ENCODE data around the gene PDGFRB.
"Not testable (repeated sequence)": the region's sequence is repeated elsewhere in the genome, so short reads cannot be mapped to it uniquely, and the experiment has no call there.

Gene PDGFRB

DNA sequence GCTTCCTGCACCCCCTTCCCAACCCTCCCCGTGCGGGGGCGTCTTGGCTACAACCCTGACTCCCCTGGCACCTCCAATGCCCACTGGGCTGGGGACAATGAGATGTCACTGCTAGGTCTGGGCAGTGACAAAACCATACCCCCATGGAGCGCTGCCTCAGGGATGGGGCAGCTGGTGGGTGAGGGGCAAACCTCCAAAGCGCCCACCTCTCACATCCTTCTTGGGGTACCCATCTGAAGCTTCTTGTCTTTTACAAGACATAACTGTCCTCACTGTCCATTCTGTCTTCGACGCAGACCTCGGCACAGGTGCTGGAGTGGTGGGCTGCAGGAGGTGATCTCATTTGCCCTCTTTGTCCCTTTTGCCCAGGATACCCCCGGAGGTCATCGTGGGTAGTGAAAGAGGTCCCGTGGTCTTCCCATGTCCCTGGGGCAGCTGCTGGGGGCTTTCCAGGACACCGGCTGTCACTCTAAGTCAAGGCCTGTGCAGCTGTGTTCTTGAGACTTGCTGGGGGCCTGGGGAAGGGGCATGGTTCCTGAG lies 41.5 kb downstream of the PDGFRB start:
- no peak for DNase-seq (ENCODE audit: low spot score)

DNA sequence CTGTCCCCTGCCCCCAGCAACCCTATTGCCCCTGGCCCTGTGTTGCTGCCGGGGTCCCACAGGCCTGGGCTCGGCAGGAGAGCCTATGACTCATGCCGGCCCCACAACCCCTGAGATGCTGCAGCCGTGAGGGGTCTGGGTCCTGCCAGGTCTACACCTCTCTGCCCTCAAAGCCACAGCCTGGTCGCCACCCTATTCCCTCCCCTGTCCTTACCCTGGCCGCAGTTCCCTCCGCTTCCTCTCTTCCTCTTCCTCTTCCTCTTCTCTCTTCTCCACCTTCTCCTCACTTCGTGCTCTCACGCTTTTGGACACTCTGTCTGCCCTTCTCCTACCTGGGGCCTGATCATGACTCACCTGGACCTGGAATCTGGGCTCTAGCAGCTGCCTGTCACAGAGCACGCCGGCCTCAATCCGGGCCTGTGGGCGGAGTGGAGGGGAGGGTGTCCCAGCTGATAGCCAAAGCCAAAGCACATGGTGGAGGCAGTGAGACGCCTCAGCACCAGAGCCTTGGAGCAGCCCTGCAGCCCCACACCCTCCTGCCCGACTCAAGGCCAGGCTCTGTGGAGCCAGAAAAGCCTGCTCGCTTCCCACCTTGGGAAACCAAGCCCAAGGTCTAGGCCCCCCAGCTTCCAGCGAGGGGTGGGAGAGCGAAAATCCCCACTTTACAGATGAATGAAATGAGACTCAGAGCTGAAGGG lies 42.4 kb downstream of the PDGFRB start:
- DNase-seq (ENCODE audit: low spot score) = no peak

DNA sequence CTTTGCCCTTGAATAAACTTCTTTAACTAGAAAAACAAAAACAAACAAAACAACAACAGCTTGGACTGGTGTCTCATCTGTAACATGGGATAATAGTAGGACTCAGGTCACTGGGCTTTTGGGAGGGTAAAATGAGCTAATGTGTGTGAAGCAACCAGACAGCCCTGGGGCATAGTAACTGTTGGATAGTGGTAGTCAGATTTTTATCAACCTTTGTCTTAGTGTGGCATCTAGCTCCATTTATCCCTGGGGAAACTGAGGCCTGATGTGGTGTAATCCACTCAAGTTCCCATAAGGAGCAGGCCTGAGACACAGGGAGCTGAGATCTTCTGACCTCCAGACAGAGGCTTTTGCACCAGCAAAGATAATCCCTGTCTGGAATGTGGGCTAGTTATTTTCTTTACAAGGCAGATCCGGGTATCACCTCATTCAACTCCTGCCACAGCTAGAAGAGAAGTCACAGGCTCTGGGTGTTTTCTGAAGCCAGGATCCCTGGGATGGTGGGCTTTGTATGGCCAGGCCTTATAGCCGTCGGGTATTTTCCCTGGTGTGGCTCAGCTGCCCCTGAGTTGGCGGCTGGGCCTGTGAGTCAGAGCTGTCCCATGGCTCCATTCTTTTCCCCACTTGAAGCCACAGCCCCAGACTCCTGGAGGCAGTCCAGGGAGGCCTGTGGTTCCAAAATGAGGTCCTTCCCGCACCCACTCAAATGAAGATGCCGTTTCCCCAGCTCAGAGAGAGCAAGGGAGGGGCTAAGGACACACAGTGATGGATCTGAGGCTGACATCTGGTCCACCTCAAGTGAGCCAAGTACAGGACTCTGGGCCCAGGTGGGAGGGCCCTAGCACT lies 43.2 kb downstream of the PDGFRB start:
- no peak for DNase-seq (ENCODE audit: low spot score)

DNA sequence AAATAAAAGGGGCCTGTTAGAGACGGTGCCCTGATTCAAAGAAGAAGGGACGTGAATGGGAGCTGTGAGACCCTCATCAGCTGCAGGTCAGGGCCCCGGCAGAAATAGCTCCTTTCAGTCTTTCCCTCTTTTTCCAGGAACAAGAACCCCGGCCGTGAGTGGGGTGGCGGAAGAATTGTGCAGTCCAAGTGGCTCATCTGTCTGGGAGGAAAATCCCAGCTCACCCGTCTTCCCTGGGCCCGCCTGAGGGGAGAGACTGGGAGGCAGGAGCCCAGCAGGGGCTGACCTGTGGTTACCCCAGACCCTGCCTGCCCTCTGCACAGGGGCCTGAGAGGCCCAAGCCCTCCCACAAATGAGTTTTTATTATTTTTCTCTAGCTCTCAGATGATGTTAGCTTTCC lies 44.5 kb downstream of the PDGFRB start:
- DNase-seq (ENCODE audit: low spot score) = no peak

DNA sequence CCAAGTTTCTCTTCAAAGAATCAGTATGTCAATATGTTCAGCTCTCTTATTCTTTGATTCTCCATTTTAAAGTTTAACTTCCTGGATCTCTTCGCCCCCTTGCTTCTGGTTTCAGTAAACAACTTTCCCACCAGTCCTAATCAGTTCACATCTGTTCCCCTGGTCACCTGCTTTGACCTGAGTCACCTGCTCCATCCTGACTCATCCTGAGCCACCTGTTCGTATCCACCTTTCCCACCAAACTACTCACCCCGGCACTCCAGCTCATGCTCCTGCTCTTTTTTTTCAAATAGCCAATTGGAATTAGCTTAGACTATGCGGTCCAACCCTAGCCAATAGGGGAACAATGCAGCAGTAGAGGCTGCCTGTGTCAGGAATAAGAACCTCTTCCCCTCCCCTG lies 45.7 kb downstream of the PDGFRB start:
- no peak for DNase-seq (ENCODE audit: low spot score)

DNA sequence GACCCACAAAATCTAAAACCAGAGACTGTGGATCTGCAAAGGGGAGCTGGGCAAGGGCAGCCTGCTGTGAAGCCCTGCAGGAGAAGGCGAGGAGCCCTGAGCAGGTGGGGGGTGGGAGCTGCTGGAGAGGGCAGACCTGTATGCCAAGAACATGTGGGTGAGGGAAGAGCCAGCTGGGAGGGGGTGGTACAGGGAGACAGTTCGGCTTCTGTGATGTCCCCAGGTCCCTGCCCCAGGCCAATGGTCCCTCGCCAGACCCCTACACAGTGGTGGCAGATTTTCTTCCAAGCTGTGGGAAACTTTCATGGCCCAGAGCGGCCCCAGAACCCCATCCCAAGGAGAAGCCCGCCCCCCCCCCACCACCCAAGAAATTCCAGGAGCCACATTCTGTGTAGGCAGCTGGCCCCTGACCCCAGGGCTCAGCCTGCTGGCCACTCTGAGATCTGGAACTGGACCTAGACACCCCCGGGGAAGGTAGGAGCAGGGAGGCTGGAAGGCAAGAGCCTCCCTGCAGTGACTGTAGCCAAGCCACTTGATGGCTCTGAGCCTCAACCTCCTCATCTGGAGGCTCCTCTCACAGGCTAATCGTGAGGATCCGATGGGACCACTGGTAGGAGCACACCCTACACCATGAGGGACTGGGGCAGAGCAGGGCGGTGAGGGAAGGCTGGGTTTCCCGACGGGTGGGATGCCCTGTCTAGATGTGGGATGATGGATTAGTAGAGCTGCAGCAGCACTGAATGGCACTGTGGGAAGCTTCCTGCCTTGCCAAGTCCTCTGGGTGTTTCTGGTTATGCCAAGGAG lies 46.7 kb downstream of the PDGFRB start:
- DNase-seq (ENCODE audit: low spot score) = peak; percentile 1

DNA sequence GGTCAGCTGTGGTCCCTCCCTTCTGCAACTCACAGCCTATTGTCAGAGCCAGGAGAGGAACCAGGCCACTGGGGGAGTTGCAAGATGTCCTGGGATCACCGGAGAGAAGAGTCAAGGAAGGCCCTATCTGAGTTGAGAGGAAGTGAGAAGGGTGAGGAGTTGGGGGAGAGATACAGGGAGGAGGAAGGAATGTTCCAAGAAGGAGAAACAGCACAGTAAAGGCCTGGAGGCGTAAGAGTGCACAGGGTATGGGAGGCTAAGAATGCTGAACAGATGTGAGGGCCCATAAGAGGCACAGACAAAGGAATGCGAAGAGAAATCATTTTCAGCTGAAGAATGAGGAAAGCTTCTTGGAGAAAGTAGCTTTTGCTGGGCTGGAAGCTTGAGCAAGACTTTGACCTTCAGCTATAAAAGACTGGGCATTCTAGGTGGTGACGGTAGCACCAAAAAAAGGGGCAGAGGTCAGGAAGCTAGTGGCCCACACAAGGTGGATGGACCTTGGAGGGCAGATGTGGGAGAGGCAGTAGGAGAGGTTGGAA lies 47.7 kb downstream of the PDGFRB start:
- DNase-seq (ENCODE audit: low spot score) = peak; percentile 1

DNA sequence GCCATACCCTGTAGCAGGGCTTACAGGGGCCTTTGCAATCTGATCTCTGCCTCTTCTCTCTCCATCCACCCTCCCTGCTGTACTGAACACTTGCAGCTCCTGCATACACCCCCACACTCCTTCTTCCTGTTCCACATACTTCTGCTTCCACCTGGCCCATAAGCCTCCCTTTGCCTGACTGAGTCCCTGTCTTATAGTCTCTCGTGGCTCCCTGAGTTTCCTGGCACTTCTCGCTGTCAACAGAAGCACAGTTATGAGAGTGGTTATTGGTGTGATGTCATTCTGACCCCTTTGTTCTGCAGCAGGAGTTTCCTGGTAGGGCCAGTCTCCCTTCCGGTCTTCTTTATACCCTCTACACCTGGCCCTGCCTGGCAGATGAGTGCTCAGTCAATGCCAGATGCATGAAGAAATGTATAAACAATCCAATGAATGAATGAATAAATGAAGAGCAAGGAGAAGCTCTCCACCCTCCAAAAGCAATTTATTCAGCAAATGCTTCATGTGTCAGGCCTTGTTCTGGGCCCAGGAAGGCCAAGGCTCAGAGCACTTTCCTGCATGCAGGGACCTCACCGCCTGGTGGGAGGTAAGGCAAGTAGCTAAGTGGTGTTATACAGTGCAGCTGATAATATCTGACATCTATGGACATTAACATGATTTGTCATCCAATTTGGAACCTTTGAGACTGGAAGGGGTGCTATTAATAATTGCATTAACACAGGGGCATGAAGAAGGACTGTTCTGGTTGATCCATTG lies 48.8 kb downstream of the PDGFRB start:
- DNase-seq (ENCODE audit: low spot score) = peak; percentile 2

DNA sequence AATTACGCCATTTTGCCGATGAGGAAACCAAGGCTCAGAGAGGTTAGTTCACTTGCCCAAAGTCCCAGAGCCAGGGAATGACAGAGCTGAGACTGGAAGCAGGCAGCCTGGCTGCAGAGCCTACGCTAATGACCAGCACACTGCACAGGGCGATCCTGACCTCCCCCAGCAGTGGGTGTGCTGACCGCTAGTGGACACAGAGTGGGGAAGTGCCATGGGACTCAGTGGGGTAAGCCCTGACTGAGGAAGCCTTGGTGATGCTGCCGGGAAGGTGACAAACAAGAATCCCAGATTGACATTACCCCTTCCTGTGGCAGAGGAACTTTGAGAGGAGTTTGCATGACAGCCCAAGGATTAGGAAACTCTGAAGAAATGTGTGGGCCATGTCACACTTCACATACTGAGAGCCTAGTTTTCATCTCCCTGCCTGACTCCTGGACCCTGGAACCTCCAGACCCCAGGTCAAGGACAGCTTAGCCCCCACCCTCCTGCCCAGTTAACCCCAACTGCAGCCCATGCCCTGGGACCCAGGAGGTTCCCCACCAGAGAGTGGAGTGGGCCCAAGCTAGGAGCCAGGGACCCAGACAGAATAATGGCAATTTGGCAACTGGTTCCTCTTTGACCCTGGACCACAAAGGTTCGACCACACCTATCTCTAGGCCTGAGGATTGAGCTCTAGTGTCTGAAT lies 49.6 kb downstream of the PDGFRB start:
- peak; percentile 43 for DNase-seq (ENCODE audit: low spot score)

DNA sequence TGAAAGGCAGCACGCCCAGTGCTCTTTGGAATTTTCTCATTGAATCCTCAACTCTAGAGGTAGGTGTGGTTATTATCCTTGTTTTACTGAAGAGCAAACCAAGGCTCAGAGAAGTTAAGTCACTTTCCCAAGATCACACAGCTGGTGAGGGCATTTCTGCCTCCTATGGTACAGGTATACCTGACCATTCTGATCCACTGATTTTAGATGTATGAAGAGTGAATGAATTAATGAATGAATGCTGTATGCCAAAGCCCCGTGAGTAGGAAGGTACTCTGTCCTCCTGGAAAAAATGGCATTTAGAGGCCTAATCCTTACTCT lies 51.1 kb downstream of the PDGFRB start:
- DNase-seq (ENCODE audit: low spot score) = no peak

DNA sequence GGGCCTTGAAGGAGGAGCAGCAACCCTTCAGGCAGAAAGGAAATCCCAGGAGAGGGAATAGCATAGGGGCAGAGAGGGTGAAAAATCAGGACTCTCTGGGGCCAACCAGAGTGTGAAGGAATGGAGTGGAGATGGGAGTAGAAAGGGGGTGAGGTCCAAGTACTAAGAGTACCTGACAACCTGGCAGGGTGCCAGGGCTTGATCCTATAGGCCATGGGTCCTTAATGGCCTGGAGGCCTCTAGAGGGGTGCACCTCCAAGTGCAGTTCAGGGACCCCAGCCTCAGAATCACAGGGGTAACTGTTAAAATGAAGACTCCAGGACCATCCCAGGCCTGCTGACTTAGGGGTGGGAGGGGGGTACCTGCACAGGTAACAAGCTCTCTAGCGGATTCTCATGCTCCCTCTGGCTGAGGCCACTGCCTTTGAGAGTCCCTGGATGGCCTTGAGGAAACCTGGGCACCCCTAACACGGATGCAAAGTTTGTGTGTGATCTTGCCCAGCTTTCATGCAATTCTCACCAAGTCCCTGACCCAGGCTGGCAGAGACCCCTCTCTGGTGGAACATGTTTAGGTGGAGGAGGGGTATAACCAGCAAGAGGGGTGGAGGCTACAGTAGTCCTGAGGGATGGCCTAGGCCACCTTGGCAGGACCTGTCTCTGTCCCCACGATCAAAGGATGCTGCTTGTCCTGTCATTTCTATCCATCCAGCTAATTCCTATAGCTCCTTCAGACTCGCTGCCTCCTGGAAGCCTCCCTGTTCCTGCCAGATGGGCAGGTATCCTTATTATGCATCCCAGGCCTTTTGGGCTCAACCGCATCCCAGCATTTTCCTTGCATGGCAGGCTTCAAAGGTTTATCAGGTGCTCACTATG lies 51.7 kb downstream of the PDGFRB start:
- DNase-seq (ENCODE audit: low spot score) = no peak

DNA sequence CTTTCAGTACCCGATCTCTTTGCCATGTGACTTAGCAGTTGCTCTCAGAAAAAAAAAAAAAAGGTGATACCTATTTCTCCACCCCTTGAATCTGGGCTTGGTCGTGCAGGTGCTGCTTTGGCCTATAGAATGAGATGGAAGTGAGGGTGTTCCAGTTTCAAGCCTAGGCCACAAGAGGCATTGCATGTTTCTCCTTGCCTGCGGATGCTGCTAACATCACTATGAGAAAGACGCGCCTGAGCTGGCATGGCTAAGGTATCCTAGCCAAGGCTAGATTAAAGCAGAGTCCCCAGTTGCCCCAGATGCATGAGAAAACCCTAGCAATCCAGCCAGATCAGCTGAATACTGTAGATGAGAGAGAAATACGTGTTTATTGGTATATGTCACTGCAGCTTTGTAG lies 54.6 kb downstream of the PDGFRB start:
- DNase-seq (ENCODE audit: low spot score) = no peak

DNA sequence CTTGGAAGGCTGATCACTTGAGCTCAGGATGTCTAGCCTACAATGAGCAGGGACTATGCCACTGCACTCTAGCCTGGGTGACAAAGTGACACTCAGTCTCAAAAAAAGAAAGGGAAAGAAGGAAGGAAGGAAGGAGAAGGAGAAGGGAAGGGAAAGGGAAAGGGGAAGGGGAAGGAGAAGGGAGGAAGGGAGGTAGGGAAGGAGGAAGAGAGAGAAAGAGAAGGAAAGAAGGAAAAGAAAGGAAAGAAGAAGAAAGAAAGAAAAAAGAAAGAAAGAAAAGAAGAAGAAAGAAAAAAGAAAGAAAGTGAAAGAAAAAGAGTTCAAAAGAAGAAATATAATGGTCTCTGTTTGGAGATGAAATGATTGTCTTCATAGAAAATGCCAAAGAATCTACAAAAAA lies 58.5 kb downstream of the PDGFRB start:
- DNase-seq (ENCODE audit: low spot score) = no peak

DNA sequence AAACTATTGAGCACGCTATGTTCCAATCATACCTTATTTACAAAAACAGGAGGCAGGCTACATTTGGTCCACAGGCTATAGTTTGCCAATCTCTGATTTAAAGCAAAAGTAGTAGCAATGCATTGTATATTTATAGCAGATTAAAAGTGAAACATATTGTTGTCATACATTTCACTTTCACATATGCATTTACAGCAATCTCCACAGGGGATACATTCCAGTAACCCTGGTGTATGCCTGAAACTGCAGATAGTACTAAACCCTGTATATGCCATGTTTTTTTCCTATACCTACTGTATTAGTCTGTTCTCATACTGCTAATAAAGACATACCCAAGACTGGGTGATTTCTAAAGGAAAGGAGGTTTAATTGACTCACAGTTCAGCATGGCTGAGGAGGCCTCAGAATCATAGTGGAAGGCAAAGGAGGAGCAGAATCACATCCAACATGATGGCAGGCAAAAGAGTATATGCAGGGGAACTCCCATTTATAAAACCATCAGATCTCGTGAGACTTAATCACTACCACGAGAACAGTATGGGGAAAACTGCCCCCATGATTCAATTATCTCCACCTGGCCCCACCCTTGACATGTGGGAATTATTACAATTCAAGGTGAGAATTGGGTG lies 63.4 kb downstream of the PDGFRB start:
- DNase-seq (ENCODE audit: low spot score) = no peak

DNA sequence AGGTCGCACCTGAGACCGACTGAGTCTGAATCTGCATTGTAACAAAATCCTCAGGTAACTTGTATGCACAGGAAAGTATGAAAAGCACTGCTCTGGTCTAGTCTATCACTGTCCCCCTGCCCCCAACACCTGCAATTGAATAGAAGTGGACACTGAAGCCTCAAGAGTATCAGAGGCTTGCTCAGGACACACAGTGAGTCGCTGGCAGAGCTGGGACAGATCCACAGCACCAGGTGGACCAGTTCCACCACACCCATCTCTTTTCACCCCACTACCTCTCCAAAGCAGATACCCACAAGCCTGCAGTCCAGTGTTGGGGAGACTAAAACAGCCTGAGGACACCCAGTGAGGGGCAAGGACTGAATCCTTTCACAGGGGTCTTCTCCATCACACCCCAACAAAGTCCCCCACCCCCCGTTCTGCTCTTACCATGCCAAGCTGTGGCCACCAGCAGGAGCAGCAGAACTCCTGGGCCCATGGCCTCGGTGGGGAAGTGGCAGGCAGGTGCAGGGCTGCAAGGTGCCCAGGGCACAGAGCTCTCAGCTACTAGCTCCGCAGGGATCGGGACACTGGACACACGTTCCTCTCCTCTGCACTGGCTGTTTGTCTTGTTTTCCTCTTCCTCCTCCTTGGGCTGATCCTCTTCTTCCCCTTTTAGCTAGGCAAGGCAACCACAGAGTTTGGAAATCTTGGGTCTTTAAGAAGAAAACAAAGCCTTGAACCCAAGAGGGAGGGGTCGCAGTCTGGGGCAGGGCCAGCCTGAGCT lies 69.5 kb downstream of the PDGFRB start, which contains the start of gene CSF1R:
Gene CSF1R (minus strand): TSS at position 605 of the 766 bp plus-strand sequence. CDS start 127 bp downstream, at position 478.
- peak; percentile 56 for DNase-seq (ENCODE audit: low spot score)

DNA sequence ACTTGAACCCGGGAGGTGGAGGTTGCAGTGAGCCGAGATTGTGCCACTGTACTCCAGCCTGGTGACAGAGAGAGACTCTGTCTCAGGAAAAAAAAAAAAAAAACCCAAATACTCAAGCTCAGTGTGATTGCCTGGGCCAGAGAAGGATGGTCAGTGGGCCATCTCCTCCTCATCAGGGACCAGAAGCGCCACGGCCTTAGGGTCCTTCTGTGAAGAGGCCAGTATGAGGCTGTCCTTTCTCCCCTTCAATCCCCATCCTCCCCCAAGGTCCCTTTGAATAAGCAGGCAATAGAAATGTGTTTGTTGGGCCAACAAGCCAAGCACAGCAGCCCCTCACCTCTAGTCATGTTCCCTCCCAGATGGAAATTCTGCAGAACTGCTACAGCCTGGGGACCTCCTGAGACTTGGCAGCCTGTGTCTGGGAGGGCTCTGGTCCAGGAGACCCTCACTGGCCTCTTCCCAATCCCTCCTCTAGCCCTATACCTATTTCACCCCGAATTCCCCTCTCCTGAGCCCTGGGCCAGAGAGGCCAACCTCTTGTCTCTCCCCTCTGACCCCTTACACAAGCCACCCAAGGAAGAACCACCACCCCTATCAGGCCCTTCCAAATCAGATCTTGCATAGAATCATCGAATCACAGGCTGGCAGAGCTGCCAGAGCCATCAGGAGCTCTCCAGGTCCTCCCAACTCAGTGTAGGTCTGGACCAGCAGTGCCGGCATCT lies 70.3 kb downstream of the PDGFRB start:
- no peak for DNase-seq (ENCODE audit: low spot score)

DNA sequence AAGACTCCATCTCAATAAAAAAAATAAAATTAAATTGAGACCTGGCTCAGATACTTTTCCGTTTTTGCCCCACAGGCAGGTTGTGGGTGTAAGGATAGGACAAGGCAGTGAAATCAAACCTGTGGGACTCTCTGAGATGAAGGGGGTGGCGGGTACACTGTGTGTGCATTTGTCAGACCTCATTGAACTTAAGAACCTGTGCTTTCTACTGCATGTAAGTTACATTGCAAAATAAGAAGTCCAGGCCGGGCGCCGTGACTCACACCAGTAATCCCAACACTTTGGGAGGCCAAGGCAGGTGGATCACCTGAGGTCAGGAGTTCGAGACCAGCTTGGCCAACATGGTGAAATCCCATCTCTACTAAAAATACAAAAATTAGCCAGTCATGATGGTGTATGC lies 70.9 kb downstream of the PDGFRB start:
- DNase-seq (ENCODE audit: low spot score) = not testable (repeated sequence)

DNA sequence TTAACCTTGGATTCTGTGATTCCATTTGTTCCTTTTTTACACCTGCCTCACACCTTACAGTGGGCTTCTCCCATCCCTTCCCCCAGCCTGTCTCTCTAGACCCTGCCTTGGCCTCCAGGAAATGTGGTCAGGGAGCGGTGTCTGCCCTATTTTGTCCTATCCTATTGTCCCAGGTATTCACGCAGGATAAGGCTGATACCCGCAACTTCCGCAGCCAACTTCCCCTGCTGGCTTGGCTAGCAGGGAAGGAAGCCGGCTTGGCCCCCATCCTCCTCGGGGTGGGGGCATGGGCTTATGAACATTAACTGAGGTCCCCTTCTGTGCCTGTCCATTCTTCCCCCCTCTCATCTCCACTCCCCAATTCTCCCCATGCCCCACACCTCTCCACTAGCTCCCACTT lies 72.8 kb downstream of the PDGFRB start:
- DNase-seq (ENCODE audit: low spot score) = peak; percentile 57

Measured in Ammon's horn (tissue), 1 donor.